K562 (cell line): Measurements from ENCODE around the gene HNRNPU. TPM values are rescaled to one million over a fixed set of nuclear protein-coding genes. Genes with fewer than 3 reads are reported as not detected.

ENCODE experiments used
- ATF4 ChIP-seq: fragments of 450-650 bp; formaldehyde crosslinking; IDR thresholded peaks from 2 replicates; pipeline ENCODE4 v1.4.0; 2022; ENCODE audit warnings: mild to moderate bottlenecking, moderate library complexity
- CHD7 ChIP-seq: fragments of 200-600 bp; sonication (generic); IDR thresholded peaks from one replicate; pipeline ENCODE4 v1.6.1; 2012; ENCODE audit warnings: mild to moderate bottlenecking, low read depth, low read length, inconsistent platforms
- CXXC5 ChIP-seq: fragments of 250-450 bp; sonication (Bioruptor Pico); IDR thresholded peaks from 2 replicates; pipeline ENCODE4 v1.8.0; 2022; ENCODE audit warnings: inconsistent platforms, mild to moderate bottlenecking, moderate library complexity
- L3MBTL2 ChIP-seq: fragments of 450-650 bp; IDR thresholded peaks from 2 replicates; pipeline ENCODE4 v1.6.1; 2016; ENCODE audit warnings: mild to moderate bottlenecking, moderate library complexity
- MBD2 ChIP-seq: sonication (generic); IDR thresholded peaks from 2 replicates; pipeline ENCODE4 v1.6.1; 2016; ENCODE audit warnings: low read depth, borderline replicate concordance
- MEIS2 ChIP-seq: fragments of 450-650 bp; IDR thresholded peaks from 2 replicates; pipeline ENCODE4 v1.6.1; 2014; ENCODE audit warnings: mild to moderate bottlenecking; ENCODE audit not compliant: partially characterized antibody
- NRF1 ChIP-seq, 2 experiments: fragments of 450-650 bp; IDR thresholded peaks in 1 of 2; conservative IDR thresholded peaks in 1 of 2; 2 replicates each; pipeline ENCODE4 v1.6.1; 2014; ENCODE audit warnings: mild to moderate bottlenecking in 2 of 2
- POLR2H ChIP-seq: IDR thresholded peaks from 2 replicates; pipeline ENCODE4 v1.6.1; 2016; ENCODE audit warnings: missing genetic modification characterization, low read depth, mild to moderate bottlenecking, control low read depth, missing compliant biosample characterization, moderate library complexity
- PURB ChIP-seq: sonication (generic); formaldehyde crosslinking; IDR thresholded peaks from 2 replicates; pipeline ENCODE4 v1.9.0; 2021; ENCODE audit warnings: low read depth, mild to moderate bottlenecking, missing genetic modification reagents
- TCF3 ChIP-seq: sonication (generic); formaldehyde crosslinking; IDR thresholded peaks from 2 replicates; pipeline ENCODE4 v1.4.0; 2020; ENCODE audit warnings: mild to moderate bottlenecking, missing genetic modification reagents
- TEAD1 ChIP-seq, 2 experiments: fragments of 450-650 bp in 1 of 2; sonication (generic) in 1 of 2; formaldehyde crosslinking; IDR thresholded peaks; 2 replicates each; pipeline versions ENCODE4 v1.4.0 to v1.8.0; 2020 to 2022; ENCODE audit warnings: mild to moderate bottlenecking in 2 of 2, missing genetic modification reagents in 1 of 2
- ZBTB12 ChIP-seq: fragments of 250-450 bp; sonication (Bioruptor Pico); IDR thresholded peaks from 2 replicates; pipeline ENCODE4 v1.4.0; 2020
- ZNF41 ChIP-seq: fragments of 250-450 bp; sonication (Bioruptor Pico); conservative IDR thresholded peaks from 2 replicates; pipeline ENCODE4 v1.4.0; 2020; ENCODE audit warnings: mild to moderate bottlenecking
- polyA plus RNA-seq, 8 experiments: library from polyadenylated mRNA; depleted of rRNA in 4 of 8; stranded (reverse) in 5 of 8; unstranded in 3 of 8; fragments of >200 nt; fragmentation: Nextera tagmentation in 2 of 8; fragmentation: Illumina TruSeq in 1 of 8; extraction: Ambion mirVana in 2 of 8; extraction: Trizol in 1 of 8; gene quantifications; 2 replicates each; pipeline versions ENCODE4 v1.2.1 to v1.2.3, GENCODE V29; 2011 to 2014; ENCODE audit warnings: inconsistent platforms in 1 of 8, missing spikeins in 1 of 8
- total RNA-seq, 7 experiments: library from RNA; depleted of rRNA in 6 of 7; stranded (reverse); fragments of >200 nt in 6 of 7; fragmentation: Illumina TruSeq in 2 of 7; extraction: Trizol in 2 of 7; gene quantifications; 2 replicates each; pipeline versions ENCODE4 v1.2.1 to v1.2.3, GENCODE V29; 2011 to 2021; ENCODE audit warnings: low replicate concordance in 1 of 7

HNRNPU gene
- total and polyA plus RNA-seq, 9 of the 15 experiments (the other 6 are each of a cell fraction or from before 2014, with no cell fraction given): 159 to 777 (median 577) TPM

- peak; percentile 96 for TF ChIP-seq CHD7
- TF ChIP-seq POLR2H: peak; percentile 96
- peak; percentile 5; the same call in 1 of the 2 replicates for TF ChIP-seq ATF4 (CRISPR knock-in tag)
- peak; percentile 97 for TF ChIP-seq CXXC5 (CRISPR knock-in tag)
- peak; percentile 86 for TF ChIP-seq MEIS2
- peak; percentile 39; the same call in 1 of the 2 replicates for TF ChIP-seq TCF3 (CRISPR knock-in tag)
- TF ChIP-seq MBD2: peak; percentile 60
- peak; percentile 96 for TF ChIP-seq NRF1 (conservative IDR thresholded peaks at IDR 0.05 in 1 of 2, IDR thresholded peaks at IDR 0.05 in 1 of 2)
- no peak for TF ChIP-seq PURB (CRISPR knock-in tag)
- TF ChIP-seq L3MBTL2: peak; percentile 66; the same call in 1 of the 2 replicates
- 0 out of 4 replicates have a peak, but pooled peaks of 1 of the 2 experiments have one; percentile 16 for TF ChIP-seq TEAD1 (CRISPR knock-in tag; IDR thresholded peaks at IDR 0.05)
- peak; percentile 51; the same call in 1 of the 2 replicates for TF ChIP-seq ZBTB12 (CRISPR knock-in tag)
- 0 out of 2 replicates have a peak, but pooled peaks have one; percentile 8 for TF ChIP-seq ZNF41
These were observed at the start of gene HNRNPU (continued) for GRCh38 chr1:244864253-244865027.
